ENCODE measurements around the gene PNPLA2.

The PNPLA2 gene

DNA sequence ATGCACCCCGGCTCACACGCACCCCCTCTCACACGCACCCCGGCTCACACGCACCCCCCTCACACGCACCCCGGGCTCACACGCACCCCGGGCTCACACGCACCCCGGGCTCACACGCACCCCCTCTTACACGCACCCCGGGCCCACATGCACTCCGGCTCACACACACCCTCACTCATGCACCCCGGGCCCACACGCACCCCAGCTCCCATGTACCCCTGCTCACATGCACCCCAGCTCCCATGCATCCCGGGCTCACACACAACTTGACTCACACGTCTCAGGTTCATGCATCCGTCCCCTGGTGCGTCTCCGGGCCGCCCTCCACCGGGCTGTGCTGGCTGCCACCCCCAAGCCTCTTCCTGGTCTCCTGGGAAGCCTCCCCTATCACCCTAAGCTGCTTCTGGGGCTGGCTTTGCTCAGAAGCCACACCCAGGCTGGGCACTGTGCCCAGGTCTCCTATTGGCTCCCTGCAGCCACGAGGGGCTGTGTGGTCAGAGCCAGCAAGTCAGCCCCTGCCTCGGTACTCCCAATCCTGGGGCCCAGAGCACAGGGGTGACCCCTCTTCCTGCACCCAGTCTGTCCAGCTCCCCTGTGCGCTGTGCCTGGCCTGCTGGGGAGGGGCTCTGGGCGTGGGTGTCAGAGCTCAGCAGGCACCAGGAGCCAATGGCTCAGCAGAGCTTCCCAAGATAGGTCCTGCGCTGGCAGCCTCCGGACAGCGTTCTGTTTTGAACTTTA lies 40.8 kb downstream of the PNPLA2 start:
- TF ChIP-seq POLR2A (IDR thresholded peaks at IDR 0.05; ENCODE audit: low read depth, low read length): no peak
- FAIRE-seq (no peak), DNase-seq (ENCODE audit: insufficient read length, low spot score) (peak; percentile 71)

DNA sequence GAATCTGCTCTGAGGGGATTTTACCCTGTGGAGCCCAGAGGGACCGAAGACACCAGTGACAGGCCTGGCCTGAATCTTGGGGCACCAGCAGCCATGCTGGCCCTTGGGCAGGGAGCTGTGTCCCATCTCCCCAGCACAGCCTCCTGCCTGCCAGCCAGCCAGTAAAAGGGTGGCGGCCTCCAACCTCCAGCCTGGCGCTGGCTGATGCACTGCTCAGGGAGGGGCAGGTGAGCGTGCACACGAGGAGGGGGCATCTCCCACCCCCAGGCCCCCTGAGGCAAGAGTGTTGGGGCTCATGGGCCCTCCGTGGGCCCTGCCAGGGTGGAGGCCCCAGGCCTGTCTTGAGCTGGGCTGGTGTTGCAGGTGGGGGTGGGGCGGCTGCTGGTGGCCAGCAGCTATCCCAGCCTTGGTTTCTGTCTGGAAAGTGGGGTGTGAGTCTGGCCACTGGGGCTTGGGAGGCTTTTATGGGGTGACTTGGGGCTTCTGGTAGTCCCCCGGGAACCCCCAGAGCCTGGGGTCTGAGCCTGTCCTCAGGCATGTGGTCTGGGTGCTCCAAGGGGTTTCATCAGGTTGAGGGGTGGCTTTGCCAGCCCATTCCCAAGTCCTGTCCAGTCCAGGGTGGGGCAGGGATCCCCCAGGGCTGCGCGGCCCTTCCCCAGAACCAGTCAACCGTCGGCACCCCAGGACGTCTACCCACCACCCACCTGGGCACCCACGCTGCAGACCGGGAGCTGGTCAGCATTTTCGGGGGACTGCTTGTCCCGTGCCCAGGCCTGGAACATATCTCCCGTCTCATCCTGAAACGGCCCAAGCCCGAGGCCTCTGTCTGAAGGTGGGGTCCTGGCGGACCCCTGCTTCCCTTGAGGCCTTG lies 41.8 kb downstream of the PNPLA2 start:
- DNase-seq (ENCODE audit: insufficient read length, low spot score): no peak
- FAIRE-seq: no peak

GRCh38 chr11:861105-861479 lies 42.4 kb downstream of the PNPLA2 start:
- no peak for FAIRE-seq
- TF ChIP-seq POLR2A (IDR thresholded peaks at IDR 0.05; ENCODE audit: low read depth, low read length): no peak
- no peak for DNase-seq (ENCODE audit: insufficient read length, low spot score)

More for the DNA sequence above, 41.8 kb downstream of the PNPLA2 start:
- no peak for TF ChIP-seq POLR2A (IDR thresholded peaks at IDR 0.05; ENCODE audit: low read depth, low read length)

DNA sequence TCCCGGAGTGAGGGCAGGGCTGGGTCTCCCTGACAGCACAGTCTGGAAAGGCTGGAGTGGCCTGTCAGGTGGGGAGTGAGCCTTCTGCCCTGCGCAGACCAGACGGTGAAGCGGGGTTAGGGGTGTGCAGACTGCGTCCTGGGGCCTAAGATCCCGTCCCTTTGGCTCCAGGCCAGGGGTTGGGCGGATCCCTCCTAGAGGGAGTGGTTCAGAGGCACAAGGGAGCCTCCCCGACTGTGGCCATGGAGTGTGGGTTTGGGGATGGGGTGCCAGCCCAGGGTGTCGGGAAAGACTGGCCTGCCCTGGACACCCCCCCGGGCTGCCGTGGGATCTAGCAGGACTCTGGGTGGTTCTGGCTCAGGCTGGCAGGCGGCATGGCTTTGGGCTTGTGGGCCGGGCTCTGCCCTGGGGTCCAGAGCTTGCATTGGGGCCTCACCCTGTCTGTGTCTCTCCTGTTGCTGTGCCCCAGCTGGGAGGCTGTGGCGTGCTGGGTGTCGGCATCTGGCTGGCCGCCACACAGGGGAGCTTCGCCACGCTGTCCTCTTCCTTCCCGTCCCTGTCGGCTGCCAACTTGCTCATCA lies 43.5 kb downstream of the PNPLA2 start:
- no peak for DNase-seq (ENCODE audit: insufficient read length, low spot score)
- no peak for TF ChIP-seq POLR2A (IDR thresholded peaks at IDR 0.05; ENCODE audit: low read depth, low read length)
- FAIRE-seq: no peak

GRCh38 chr11:862696-863022 lies 43.9 kb downstream of the PNPLA2 start:
- DNase-seq (ENCODE audit: insufficient read length, low spot score) (no peak), FAIRE-seq (no peak)
- no peak for TF ChIP-seq POLR2A (IDR thresholded peaks at IDR 0.05; ENCODE audit: low read depth, low read length)

DNA sequence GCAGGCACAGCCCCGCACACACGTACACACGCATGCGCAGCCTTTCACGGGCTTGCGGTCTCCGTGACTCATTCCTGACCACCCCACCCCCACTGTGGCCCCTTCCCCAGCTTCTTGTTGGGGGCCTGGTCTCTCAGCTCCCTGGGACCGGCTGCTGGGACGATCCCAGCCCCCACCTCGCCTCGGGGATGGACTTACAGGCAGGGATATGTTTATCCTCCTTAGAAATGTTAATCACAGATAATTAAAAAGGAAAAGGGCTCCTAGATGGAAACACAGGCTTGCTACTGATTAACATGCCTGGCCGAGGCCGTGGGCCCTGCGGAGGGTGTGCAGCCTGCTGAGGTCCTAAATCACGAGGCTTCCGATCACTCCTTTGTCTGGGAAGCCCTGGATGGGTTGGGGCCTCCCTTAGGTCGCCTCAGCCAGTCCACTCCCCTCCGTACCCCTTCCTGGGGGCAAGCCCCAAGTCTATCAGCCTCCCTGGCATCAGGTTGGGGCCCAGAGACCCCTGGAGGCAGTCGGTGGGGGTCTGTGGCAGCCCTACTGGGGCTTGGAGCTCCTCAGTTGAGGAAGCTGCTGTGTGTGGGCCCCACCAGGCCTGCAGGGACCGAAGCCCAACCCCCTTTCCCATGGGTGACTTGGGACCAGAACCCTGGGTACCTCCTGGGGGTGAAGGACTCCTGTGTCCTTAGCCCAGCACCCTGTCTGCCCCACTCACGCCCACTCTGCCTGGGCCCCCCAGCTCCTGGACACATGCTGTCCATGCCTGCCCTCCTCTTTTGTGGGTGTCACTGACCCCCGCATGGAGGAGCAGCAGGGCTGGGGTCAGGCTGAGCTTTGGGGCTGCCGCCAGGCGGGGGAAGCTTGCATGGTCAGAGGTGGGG lies 44.6 kb downstream of the PNPLA2 start:
- DNase-seq (ENCODE audit: insufficient read length, low spot score) (no peak), FAIRE-seq (no peak)
- TF ChIP-seq POLR2A (IDR thresholded peaks at IDR 0.05; ENCODE audit: low read depth, low read length): no peak

- FAIRE-seq (no peak), DNase-seq (ENCODE audit: insufficient read length, low spot score) (no peak)
- TF ChIP-seq POLR2A (IDR thresholded peaks at IDR 0.05; ENCODE audit: low read depth, low read length): no peak
Observed at GRCh38 chr11:863910-864827, 45.5 kb downstream of the PNPLA2 start.

- no peak for FAIRE-seq
- no peak for DNase-seq (ENCODE audit: insufficient read length, low spot score)
- TF ChIP-seq POLR2A (IDR thresholded peaks at IDR 0.05; ENCODE audit: low read depth, low read length): no peak
Observed at GRCh38 chr11:864898-865297, 46.2 kb downstream of the PNPLA2 start.

GRCh38 chr11:865462-866430 lies 47.0 kb downstream of the PNPLA2 start:
- FAIRE-seq: no peak
- TF ChIP-seq POLR2A (IDR thresholded peaks at IDR 0.05; ENCODE audit: low read depth, low read length): no peak
- no peak for DNase-seq (ENCODE audit: insufficient read length, low spot score)

DNA sequence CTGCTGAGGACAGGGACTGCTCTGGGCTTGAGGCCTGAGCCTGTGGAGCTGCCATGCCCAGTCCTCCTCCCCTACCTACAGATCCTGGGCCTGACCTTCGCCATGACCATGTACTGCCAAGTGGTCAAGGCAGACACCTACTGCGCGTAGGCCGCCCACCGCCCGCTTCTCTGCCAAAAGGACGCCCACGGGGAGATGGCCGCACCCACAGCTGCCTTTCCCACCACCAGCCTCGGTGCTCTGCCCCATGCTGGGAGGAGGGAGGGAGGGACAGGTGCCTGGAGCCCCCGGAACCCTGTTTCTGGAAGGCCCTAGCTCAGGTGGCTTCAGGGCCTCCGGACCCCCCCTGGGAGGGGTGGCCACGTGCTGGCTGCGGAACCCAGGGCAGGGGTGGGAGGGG lies 47.8 kb downstream of the PNPLA2 start:
- DNase-seq (ENCODE audit: insufficient read length, low spot score): no peak
- FAIRE-seq: no peak
- no peak for TF ChIP-seq POLR2A (IDR thresholded peaks at IDR 0.05; ENCODE audit: low read depth, low read length)

- TF ChIP-seq POLR2A (IDR thresholded peaks at IDR 0.05; ENCODE audit: low read depth, low read length): no peak
Observed at GRCh38 chr11:867856-868358, 49.2 kb downstream of the PNPLA2 start.

More at GRCh38 chr11:867856-868358, 49.2 kb downstream of the PNPLA2 start:
- no peak for DNase-seq (ENCODE audit: insufficient read length, low spot score)
- no peak for FAIRE-seq
